Fibroblast of skin of back (primary cell): ENCODE measurements around the gene CCL7. TPM values are rescaled to one million over a fixed set of nuclear protein-coding genes. Genes with fewer than 3 reads are reported as not detected.
"Not testable (repeated sequence)": the region's sequence is repeated elsewhere in the genome, so short reads cannot be mapped to it uniquely, and the experiment has no call there.

Experiments used
- DNase-seq: peaks from one replicate; pipeline ENCODE4 v3.0.0-alpha.2; 2013
- polyA plus RNA-seq, 2 experiments: library from polyadenylated mRNA; unstranded; fragments of 120-200 nt; gene quantifications; one replicate each; pipeline ENCODE4 v1.2.1, GENCODE V29; 2013; ENCODE audit not compliant: insufficient read length in 2 of 2

Gene CCL7
- not detected for polyA plus RNA-seq (2013, experiment 1 of 2; ENCODE audit: insufficient read length)
- polyA plus RNA-seq (2013, experiment 2 of 2; ENCODE audit: insufficient read length), result not detected

DNA sequence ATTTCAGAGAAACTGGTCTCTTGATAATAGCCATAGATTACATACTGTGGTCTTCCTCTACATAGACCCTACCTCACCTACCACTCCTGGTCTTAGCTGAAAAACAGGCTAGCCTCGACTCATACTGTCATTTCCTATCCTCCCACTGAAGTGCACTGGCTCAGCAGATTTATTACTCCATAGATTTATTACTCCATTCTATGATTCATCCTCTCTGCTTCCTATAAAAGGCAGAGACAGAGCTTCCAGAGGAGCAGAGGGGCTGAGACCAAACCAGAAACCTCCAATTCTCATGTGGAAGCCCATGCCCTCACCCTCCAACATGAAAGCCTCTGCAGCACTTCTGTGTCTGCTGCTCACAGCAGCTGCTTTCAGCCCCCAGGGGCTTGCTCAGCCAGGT, at the start of gene CCL7:
Gene CCL7 (plus strand): TSS at position 253 of the 400 bp plus-strand sequence. CDS start 70 bp downstream, at position 323.
- DNase-seq, result no peak

DNA sequence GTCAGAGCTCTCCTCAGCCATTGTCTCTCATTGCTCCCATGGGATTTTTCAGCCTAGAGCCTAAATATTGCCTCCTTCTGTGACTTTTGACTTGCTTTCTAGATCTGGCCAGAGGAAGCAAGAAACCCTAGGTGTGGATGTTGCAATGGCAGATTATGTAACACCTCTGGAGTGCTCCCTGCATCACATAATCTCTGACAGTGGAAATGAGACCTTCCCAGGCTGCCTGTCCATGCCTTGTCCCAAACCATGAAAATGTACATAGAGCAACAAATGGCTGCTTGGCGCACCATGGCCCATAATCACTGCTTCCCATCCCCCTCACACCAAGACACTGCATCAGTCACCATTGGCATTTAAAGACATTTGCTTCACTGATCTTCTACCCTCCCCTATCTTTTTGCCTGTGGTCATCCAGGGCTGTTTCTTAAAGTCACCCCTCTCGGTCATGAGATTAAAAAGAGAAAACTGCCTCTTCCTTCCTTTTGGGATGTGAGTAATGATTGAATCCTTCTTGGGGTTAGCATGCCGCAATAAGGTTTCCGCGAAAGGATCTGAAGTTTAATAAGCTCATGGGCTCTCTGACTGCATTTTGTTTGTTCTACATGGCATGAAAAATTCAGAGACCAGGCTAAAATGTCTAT, 49.1 kb upstream of the CCL7 start:
- DNase-seq, result no peak

GRCh38 chr17:34221411-34221810, 48.6 kb upstream of the CCL7 start:
- no peak for DNase-seq

DNA sequence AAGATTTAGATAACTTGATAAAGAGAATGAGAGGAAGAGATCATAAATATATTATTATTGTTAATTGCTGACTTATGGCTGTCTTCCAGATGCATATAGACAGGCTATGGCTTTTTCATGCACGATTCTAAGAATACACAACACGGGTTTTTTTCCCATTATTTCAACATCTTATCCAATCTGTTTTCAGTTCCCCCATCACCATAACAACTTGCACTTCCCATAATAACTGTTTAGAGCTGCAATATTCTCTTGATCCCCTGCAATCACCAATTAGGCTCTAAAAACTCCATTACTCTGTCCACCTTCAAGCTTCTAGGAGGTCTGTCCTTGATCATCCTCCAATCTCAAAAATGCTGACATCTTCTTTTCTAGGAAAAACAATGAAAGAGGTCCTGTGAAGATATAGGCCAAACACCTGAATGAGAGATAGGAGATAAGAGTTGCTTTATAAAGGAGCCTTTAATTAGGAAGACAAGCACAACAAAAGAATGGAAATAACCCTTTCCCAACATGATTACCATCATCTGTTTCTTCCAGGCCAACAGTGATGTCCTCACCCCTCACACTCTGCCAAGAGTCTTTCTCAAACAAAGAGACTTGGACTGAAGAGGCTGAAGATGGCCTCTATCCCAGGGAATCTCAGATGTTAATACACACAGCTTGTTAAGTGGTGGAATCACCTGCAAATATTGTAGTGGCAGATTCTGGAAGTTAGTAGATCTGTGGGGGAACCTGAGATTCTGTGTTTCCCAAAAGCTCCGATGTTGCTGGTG, 47.1 kb upstream of the CCL7 start:
- no peak for DNase-seq

DNA sequence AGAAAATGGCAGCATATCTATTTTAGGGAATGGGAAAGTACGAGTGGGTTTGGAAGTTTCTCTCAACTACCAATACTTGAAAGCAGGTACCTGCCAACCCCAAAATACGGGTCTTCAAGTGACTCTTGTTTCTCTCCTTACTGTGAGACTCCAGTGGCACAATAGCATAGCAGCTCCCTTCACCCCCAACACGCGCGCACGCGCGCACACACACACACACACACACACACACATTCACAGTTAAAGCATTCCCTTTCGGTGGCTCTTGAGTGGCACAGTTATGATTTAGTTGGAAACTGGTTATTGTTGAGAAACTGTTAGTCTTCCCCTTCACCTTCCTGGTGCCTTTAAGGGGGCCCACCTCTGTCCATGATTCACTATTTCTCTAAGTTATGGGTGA, 45.0 kb upstream of the CCL7 start:
- no peak for DNase-seq

GRCh38 chr17:34226011-34226743, 43.8 kb upstream of the CCL7 start:
- no peak for DNase-seq

DNA sequence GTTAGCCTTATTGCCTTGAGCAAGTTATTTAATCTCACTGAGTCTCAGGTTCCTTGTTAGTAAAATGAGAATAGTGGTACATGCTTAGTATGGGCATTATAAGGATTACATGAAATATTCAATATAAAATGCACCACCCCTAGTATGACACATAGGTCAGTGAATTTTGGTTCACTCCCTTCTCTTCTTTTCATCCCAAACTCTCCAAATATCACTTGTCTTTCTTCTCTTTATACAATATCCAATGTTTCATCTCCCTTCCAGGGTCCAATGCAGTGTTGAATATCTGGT, 43.3 kb upstream of the CCL7 start:
- no peak for DNase-seq

DNA sequence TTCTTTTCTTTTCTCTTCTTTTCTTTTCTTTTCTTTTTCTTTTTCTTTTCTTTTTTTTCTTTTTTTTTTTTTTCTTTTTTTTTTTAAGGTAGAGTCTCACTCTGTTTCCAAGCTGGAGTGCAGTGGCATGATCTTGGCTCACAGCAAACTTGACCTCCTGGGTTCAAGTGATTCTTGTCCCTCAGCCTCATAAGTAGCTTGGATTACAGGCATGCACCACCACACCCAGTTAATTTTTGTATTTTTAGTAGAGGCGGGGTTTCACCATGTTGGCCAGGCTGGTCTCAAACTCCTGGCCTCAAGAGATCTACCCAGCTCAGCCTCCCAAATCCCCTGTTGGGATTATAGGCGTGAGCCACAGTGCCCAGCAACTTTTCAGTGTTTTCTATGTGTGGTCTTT, 42.7 kb upstream of the CCL7 start:
- DNase-seq, result not testable (repeated sequence)

- no peak for DNase-seq
These were observed 42.3 kb upstream of the CCL7 start for GRCh38 chr17:34227707-34228106.

DNA sequence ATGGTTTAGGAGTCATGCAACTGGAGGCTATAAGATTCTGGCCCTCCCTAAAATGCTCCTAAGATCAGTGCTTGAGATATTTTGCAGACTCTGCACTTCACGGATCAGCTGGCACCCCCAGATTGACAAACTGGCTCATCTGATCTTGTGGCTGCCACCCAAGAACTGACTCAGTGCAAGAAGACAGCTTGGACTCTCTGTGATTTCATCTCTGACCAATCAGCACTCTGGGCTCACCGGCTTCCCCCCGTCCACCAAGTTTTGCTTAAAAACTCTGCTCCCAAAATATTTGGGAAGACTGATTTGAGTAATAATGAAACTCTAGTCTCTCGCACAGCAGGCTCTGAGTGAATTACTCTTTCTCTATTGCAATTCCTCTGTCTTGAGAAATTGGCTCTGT, 41.2 kb upstream of the CCL7 start:
- DNase-seq, result no peak

DNA sequence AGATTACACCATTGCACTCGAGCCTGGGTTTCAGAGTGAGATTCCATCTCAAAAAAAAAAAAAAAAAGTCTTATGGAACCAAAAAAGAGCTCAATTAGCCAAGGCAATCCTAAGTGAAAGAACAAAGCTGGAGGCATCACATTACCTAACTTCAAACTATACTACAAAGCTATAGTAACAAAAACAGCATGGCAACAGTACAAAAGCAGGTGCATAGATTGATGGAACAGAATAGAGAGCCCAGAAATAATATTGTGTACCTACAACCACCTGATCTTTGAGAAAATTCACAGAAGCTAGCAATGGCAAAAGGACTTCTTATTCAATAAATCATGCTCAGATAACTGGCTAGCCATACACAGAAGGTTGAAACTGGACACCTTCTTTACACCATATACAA, 39.7 kb upstream of the CCL7 start:
- no peak for DNase-seq

- no peak for DNase-seq
These were observed 35.4 kb upstream of the CCL7 start for GRCh38 chr17:34234616-34235015.

- DNase-seq, result no peak
These were observed 34.5 kb upstream of the CCL7 start for GRCh38 chr17:34235389-34236028.

DNA sequence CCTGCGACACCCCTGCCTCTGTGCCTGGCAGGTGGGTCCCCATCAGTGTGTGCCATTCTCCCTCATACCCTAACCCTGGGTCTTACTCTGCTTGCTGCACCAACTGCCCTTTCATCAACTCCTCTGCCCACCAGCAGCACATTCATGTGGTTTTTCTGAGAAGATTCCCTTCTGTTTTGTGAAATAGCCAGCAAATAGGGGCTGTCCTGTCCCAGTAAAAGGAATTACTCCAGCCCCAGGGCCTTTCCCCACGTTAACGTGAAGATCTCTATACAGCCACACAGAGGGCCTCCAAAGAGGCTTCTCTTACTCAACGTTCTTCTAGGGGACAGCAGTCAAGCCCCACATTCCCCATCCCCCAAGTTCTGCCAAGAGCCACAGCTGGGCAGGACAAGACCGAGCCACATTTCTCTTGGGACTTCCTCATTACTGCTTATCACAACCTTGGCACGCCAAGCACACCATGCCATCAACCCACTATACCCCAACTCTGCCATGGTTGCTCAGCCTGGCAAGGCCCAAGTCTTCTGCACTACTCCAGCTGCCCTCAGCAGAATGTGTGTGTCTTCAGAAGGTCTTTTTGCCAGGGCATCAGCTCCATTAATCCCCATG, 33.6 kb upstream of the CCL7 start:
- no peak for DNase-seq

DNA sequence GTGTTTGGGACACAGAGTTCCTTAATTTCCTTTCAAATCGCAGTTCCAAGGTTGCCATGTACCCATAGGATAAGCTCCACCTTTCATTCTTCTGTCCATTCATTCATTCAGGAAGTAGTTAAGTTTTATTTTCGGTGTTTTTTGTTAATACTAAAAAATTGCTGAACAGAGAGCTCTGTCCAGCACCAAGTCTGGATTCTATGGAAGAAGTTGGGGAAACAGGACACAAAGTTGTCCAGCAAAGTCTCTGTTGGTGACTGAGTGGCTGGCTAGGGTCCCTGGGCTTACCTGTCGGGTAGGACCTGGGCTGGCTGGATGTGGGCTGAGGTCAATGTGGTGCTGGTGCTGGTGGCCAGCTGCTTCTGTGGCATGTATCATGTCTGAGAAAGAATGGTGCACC, 32.6 kb upstream of the CCL7 start:
- no peak for DNase-seq

GRCh38 chr17:34241062-34241461, 29.0 kb upstream of the CCL7 start:
- no peak for DNase-seq

DNA sequence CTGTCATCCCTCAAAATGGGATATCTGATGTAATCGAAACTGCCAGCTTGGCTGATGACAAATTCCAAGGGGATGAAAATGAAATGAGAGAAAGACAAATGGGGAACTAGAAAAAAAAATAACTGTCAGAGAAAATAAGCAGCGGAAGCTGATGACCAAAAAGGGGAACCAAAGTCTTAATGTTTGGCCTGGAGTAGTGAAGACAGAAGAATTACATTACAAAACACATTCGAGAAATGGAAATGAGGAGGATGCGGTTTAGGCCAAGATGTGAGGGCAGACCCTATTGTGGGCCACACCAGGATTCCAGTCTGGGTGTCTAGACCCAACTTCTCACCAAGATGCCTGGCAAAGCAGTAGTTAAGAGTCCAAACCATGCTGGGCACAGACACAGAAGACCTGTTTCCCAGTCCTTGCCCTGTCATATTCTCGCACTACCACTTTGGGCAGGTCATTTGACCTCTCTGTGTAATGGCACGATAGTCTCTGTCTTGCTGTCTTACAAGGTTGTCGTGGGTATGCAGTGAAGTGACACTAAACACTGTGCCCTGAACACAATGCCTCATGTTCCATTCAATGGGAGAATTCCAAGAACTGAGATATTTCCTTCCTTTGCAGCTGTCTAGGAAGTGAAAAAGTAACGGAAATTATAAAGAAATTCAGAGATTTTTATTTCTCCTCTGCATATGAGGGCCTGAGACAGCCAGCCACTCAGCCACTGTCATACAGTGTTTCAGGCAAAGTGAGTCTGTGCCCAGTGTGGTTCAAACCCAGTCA, 27.2 kb upstream of the CCL7 start:
- peak; percentile 35 for DNase-seq

GRCh38 chr17:34243364-34244320, 26.4 kb upstream of the CCL7 start:
- DNase-seq, result no peak

GRCh38 chr17:34245351-34245905, 24.6 kb upstream of the CCL7 start:
- DNase-seq, result no peak

GRCh38 chr17:34246446-34246845, 23.6 kb upstream of the CCL7 start:
- DNase-seq, result no peak
